Measurements from ENCODE around the gene PDSS1. TPM values are rescaled to one million over a fixed set of nuclear protein-coding genes. Genes with fewer than 3 reads are reported as not detected.
"Not testable (repeated sequence)": the region's sequence is repeated elsewhere in the genome, so short reads cannot be mapped to it uniquely, and the experiment has no call there.

The PDSS1 gene, protein sequence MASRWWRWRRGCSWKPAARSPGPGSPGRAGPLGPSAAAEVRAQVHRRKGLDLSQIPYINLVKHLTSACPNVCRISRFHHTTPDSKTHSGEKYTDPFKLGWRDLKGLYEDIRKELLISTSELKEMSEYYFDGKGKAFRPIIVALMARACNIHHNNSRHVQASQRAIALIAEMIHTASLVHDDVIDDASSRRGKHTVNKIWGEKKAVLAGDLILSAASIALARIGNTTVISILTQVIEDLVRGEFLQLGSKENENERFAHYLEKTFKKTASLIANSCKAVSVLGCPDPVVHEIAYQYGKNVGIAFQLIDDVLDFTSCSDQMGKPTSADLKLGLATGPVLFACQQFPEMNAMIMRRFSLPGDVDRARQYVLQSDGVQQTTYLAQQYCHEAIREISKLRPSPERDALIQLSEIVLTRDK
- total RNA-seq: 1 to 10 TPM; 2.8 to 4.7 TPM

- H3K9me3 ChIP-seq: no peaks in the 10 kb centered on the region
- peak within 1 kb of the TSS; percentile 75 to 87 for H3K4me3 ChIP-seq
- H3K4me1 ChIP-seq: peaks cover 0 to 14% of the 10 kb centered on the region in 2 donors
- peak; percentile 81 for DNase-seq (ENCODE audit: low spot score)
- no peaks in the 10 kb centered on the region for H3K27me3 ChIP-seq
- TF ChIP-seq, protein P1, sequence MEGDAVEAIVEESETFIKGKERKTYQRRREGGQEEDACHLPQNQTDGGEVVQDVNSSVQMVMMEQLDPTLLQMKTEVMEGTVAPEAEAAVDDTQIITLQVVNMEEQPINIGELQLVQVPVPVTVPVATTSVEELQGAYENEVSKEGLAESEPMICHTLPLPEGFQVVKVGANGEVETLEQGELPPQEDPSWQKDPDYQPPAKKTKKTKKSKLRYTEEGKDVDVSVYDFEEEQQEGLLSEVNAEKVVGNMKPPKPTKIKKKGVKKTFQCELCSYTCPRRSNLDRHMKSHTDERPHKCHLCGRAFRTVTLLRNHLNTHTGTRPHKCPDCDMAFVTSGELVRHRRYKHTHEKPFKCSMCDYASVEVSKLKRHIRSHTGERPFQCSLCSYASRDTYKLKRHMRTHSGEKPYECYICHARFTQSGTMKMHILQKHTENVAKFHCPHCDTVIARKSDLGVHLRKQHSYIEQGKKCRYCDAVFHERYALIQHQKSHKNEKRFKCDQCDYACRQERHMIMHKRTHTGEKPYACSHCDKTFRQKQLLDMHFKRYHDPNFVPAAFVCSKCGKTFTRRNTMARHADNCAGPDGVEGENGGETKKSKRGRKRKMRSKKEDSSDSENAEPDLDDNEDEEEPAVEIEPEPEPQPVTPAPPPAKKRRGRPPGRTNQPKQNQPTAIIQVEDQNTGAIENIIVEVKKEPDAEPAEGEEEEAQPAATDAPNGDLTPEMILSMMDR (IDR thresholded peaks at IDR 0.05): peak in 1 of 2 donors; percentile 9
- peak within 1 kb of the TSS; percentile 84 to 88 for H3K27ac ChIP-seq
- no peaks in the 10 kb centered on the region for H3K36me3 ChIP-seq
Measured at GRCh38 chr10:26697163-26697921, at the start of gene PDSS1. PDSS1 (plus strand) TSS chr10:26697701; CDS start chr10:26697712, 11 bp downstream.

DNA sequence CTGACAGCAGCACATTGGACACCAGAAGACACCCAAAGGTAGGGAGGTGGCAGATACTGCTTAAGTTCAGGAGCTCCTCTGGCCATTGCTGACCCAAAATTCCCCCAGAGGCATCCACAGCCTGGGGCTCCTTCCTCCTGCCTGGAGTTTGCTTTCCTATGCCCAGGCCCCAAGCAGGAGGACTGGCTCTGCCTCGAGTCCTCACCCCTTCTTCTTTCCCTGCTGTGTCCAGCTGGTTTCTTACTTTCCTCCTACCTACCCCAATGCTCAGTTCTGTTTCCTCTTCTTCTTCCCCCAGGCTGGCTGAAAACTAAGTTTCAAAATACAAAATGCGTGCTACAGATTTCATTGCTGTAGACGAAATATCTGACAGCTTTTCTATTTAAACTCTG is 49.3 kb upstream of the PDSS1 start:
- H3K9me3 ChIP-seq; H3K27ac ChIP-seq; H3K36me3 ChIP-seq; DNase-seq (ENCODE audit: low spot score); H3K27me3 ChIP-seq; H3K4me1 ChIP-seq; H3K4me3 ChIP-seq: not testable (repeated sequence)

DNA sequence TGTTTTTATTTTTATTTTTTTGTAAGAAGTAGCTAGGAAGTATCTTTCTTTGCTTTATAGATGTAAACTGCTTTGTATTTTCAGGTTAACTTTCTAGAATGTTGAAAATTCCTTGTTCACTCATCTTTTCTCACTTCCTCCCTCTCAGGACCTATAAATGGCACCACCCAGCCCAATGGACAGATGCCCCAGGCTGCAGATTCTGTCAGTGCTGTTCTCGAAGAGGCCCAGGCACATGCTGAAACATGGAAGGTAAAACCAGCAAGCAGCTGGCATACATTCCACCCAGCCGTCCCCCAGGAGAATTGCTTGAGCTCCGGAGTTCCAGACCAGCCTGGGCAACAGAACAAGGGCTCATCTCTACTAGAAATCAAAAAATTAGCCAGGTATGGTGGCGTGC is 47.1 kb upstream of the PDSS1 start:
- H3K27ac ChIP-seq: no peak overlapping the region

GRCh38 chr10:26651476-26651875 is 46.0 kb upstream of the PDSS1 start:
- not testable (repeated sequence) for H3K4me3 ChIP-seq; H3K27ac ChIP-seq; H3K4me1 ChIP-seq; H3K36me3 ChIP-seq; H3K9me3 ChIP-seq; H3K27me3 ChIP-seq; DNase-seq (ENCODE audit: low spot score)

More for the DNA sequence above, 47.1 kb upstream of the PDSS1 start:
- no peaks in the 10 kb centered on the region for H3K4me1 ChIP-seq
- H3K27me3 ChIP-seq: no peaks in the 10 kb centered on the region
- no peaks in the 10 kb centered on the region for H3K36me3 ChIP-seq
- TF ChIP-seq, protein P1 (IDR thresholded peaks at IDR 0.05): no peak
- no peaks in the 10 kb centered on the region for H3K9me3 ChIP-seq
- DNase-seq (ENCODE audit: low spot score): no peak
- H3K4me3 ChIP-seq: no peak overlapping the region

- Histone ChIP-seq H3K36me3 (no peaks in the 10 kb centered on the region), H3K4me3 (no peak overlapping the region), H3K9me3 (no peaks in the 10 kb centered on the region), H3K27ac (no peak overlapping the region), H3K4me1 (no peaks in the 10 kb centered on the region), H3K27me3 (no peaks in the 10 kb centered on the region)
- TF ChIP-seq, protein P1 (IDR thresholded peaks at IDR 0.05): no peak
- no peak for DNase-seq (ENCODE audit: low spot score)
Measured at GRCh38 chr10:26653004-26653403, 44.5 kb upstream of the PDSS1 start.

GRCh38 chr10:26655746-26656145 is 41.8 kb upstream of the PDSS1 start:
- no peak for DNase-seq (ENCODE audit: low spot score)
- H3K4me1 ChIP-seq: no peaks in the 10 kb centered on the region

More at GRCh38 chr10:26655746-26656145, 41.8 kb upstream of the PDSS1 start:
- TF ChIP-seq, protein P1 (IDR thresholded peaks at IDR 0.05): no peak
- H3K4me3 ChIP-seq: no peak overlapping the region
- no peaks in the 10 kb centered on the region for H3K36me3 ChIP-seq
- no peak overlapping the region for H3K27ac ChIP-seq
- no peaks in the 10 kb centered on the region for H3K27me3 ChIP-seq
- no peaks in the 10 kb centered on the region for H3K9me3 ChIP-seq

Data from right atrium auricular region (tissue), 2 donors.